ENCODE measurements around the gene RPS5.
"Not testable (repeated sequence)": the region's sequence is repeated elsewhere in the genome, so short reads cannot be mapped to it uniquely, and the experiment has no call there.

RPS5 gene

DNA sequence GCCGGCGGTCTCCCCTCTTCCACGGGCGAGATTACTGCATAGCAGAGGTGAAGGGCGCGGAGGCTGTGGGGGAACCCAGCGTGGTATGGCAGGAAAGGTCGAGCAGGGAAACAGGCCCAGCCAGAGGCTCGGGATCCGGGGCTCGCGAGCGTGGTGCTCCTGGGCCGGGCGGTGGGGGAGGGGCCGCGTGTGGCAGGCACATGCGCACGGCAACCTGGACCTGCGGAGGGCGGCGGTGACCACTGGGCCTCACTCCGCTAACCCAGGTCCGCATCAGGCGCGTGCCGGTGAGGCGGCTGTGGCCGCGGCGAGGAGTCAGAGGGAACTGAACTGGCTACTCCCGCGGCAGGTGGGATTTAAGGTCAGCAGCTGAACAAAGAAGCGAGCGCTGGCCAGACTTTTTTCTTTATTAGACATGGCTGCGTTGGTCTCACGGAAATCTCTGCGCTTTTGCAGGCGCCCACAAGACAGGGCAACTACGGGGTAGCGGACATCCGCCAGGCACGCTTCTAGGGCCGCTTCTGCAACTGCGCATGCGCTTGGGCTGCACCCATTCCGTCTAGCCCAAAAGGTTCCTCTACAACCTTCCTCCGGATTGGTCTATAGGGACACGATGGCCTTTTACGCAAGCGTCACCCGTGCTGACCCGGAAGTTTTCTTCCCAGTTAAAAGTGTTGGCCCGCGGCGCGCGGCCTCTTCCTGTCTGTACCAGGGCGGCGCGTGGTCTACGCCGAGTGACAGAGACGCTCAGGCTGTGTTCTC is at the start of gene RPS5:
TSS of gene RPS5 (plus strand) at position 694 of the 762 bp plus-strand sequence. CDS start 869 bp downstream, outside the sequence.
- peak; percentile 89 to 90 for DNase-seq (ENCODE audit: low read depth in 2 of 2)

DNA sequence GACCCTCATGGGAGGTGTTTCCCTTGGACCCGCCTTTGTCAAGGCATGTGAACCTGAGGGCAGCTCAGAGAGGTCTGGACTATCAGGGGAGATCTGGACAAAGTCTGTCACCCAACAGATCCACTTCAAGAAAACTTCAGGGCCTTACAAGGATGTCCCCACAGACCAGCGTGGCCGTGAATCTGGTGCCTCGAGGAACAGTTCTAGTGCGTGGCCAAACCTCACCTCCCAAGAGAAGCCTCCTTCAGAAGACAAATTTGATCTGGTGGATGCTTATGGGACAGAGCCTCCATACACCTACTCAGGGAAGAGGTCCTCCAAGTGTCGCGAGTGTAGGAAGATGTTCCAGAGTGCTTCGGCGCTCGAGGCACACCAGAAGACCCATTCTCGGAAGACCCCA is 48.7 kb upstream of the RPS5 start:
- no peak for DNase-seq (ENCODE audit: low read depth in 2 of 2)

DNA sequence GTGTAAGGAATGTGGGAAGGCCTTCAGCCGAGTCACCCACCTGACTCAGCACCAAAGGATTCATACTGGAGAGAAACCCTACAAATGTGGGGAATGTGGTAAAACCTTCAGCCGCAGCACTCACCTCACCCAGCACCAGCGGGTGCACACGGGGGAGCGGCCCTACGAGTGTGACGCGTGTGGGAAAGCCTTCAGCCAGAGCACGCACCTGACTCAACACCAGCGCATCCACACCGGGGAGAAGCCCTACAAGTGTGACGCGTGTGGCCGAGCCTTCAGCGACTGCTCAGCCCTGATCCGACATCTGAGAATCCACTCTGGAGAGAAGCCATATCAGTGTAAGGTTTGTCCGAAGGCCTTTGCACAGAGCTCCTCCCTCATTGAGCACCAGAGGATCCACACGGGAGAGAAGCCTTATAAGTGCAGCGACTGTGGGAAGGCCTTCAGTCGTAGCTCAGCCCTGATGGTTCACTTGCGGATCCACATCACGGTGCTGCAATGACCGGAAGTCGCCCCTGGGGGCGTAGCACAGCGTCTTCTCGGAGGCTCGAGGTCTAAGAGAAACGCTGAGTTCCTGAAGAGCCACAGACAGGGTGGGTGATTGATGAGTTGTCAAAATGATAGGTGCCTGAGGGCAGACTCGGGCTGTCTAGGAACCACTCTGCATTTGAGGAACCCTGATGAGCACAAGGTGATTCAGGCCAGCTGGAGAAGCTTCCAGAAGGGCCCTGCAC is 48.1 kb upstream of the RPS5 start:
- no peak for DNase-seq (ENCODE audit: low read depth in 2 of 2)

DNA sequence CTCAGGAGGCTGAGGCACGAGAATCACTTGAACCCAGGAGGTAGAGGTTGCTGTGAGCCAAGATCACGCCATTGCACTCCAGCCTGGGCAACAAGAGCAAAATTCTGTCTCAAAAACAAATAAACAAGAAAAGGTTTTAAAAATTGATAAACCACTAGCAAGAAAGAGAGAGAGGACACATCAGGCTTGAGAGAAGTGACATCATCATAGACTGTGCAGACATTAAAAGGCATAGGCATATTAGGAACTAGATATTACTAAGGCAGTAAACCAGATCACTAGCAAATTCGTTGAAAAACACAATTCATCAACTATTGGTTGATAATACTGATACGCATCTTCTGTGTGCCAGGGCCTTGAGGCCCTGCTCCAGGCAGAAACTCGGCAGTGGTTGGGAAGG is 41.5 kb upstream of the RPS5 start:
- DNase-seq (ENCODE audit: low read depth in 2 of 2) = no peak

DNA sequence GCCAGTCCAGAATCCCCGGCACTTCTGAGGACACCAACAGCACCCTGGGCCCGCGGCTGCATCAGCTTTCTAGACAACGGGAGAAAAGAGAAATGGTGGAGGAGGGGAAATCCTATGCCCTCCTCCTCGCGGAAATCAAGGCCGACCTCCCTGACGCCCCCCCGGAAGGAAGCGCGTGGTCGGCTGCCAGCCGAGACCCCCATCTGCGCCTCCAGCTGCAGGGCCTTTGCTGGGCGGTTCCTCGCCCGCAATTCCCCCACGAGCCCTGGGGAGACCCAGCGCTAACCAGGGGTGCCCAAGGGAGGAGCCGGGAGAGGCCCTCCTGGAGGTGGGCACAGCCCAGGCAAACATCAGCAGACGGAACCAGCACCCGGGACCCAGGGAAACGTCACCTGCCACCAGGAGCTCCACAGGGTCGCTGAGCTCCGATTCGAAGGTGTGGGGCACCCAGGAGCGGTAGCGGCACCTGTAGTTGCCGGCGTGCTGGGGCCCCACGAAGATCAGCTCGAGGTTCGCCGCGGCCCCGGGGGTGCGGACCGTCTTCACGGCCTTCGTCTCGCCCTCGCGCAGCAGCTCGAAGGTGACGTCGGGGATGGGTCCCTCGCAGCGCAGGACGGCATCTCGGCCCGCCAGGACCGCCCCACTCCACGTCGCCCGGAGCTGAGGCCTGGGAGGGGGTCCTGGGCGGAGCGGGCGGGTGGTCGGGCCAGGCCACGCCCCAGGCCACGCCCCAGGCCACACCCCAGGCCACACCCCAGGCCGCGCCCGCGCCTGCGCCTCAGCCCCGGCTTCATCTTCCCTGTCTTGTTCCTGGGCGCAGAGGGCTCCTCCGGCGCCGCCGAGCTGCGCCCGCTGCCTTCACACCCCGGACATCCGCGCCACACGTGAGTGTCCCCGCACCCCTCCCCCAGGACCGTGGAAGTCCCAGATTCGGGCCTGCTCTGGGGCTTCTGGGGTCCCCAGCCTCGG is 39.8 kb upstream of the RPS5 start:
- peak; percentile 40 to 50 for DNase-seq (ENCODE audit: low read depth in 2 of 2)

- DNase-seq (ENCODE audit: low read depth in 2 of 2) = not testable (repeated sequence)
Observed at GRCh38 chr19:58348080-58348479, 39.0 kb upstream of the RPS5 start.

- DNase-seq (ENCODE audit: low read depth in 2 of 2) = no peak
Observed at GRCh38 chr19:58349590-58349989, 37.5 kb upstream of the RPS5 start.

GRCh38 chr19:58350001-58350861 is 36.8 kb upstream of the RPS5 start:
- DNase-seq (ENCODE audit: low read depth in 2 of 2) = no peak

- DNase-seq (ENCODE audit: low read depth in 2 of 2) = no peak
Observed at GRCh38 chr19:58350871-58351557, 36.1 kb upstream of the RPS5 start.

- DNase-seq (ENCODE audit: low read depth in 2 of 2) = no peak
Observed at GRCh38 chr19:58351558-58351878, 35.6 kb upstream of the RPS5 start.

GRCh38 chr19:58351990-58352755 is 34.9 kb upstream of the RPS5 start:
- no peak for DNase-seq (ENCODE audit: low read depth in 2 of 2)

- DNase-seq (ENCODE audit: low read depth in 2 of 2) = no peak
Observed at GRCh38 chr19:58352760-58353671, 34.1 kb upstream of the RPS5 start, which contains the start of gene A1BG. TSS of gene A1BG (minus strand) at chr19:58353492. CDS start at chr19:58353437, 55 bp downstream.

GRCh38 chr19:58353717-58354477 is 33.2 kb upstream of the RPS5 start:
- no peak for DNase-seq (ENCODE audit: low read depth in 2 of 2)

- DNase-seq (ENCODE audit: low read depth in 2 of 2) = no peak
Observed at GRCh38 chr19:58354478-58355030, 32.5 kb upstream of the RPS5 start.

- DNase-seq (ENCODE audit: low read depth in 2 of 2) = no peak
Observed at GRCh38 chr19:58355215-58355796, 31.8 kb upstream of the RPS5 start.

DNA sequence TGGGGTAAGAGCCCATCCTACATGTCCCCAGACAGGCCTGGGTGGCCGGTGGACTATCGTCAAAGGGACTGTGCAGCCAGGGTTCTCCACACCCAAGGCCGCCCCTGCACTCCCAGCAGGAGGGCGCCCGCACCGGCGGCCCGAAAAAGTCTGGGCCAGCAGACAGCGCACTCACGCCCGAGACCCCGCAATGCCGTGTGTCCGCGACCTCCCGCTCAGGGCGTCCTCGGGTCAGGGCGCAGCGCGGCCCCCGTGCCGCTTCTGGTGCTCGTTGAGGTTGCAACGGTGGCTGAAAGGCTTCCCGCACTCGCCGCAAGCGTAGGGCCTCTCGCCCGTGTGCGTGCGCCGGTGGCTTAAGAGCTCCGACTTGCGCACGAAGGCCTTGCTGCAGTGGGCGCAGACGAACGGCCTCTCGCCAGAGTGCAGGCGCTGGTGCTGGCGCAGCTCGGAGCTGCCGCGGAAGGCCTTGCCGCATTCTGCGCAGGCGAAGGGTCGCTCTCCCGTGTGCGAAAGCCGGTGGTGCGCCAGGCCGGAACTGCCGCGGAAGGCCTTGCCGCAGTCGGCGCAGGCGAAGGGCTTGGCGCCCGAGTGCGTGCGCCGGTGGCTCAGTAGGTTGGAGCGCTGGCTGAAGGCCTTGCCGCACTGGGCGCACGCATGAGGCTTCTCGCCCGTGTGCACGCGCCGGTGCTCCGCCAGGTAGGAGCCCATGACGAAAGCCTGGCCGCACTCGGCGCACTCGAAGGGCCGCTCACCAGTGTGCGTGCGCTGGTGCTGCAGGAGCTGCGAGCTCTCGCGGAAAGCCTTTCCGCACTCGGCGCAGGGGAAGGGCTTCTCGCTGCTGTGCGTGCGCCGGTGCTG is 30.9 kb upstream of the RPS5 start:
- DNase-seq (ENCODE audit: low read depth in 2 of 2) = no peak
